Gastrocnemius medialis (tissue), 4 donors: ENCODE measurements around the gene AGBL1. TPM values are rescaled to one million over a fixed set of nuclear protein-coding genes. Genes with fewer than 3 reads are reported as not detected.

Experiments
- ATAC-seq, 2 donors: fragments of 150-250 bp; one replicate each; pipeline ENCODE4 v1.9.1; 2016
- DNase-seq, 2 donors: peaks; one replicate each; pipeline ENCODE4 v3.0.0-alpha.2; 2019
- H3K27ac ChIP-seq, 4 donors: fragments of 200-600 bp; sonication (generic); 1 replicate in 1 of 4; 2 replicates in 3 of 4; pipeline ENCODE4 v1.5.1; 2016 to 2018; ENCODE audit warnings: mild to moderate bottlenecking in 2 of 4, moderate library complexity in 1 of 4
- H3K27me3 ChIP-seq, 3 donors: fragments of 200-600 bp; sonication (generic) in 2 of 3; 1 replicate in 1 of 3; 2 replicates in 2 of 3; pipeline versions ENCODE4 v1.5.1 to v1.6.0; 2016 to 2019; ENCODE audit warnings: mild to moderate bottlenecking in 1 of 3, moderate library complexity in 1 of 3
- H3K36me3 ChIP-seq, 2 donors: fragments of 200-600 bp; sonication (generic) in 1 of 2; one replicate each; pipeline ENCODE4 v1.5.1; 2017 to 2018
- H3K4me1 ChIP-seq, 2 donors: fragments of 200-600 bp; sonication (generic) in 1 of 2; one replicate each; pipeline ENCODE4 v1.5.1; 2016 to 2017; ENCODE audit warnings: mild to moderate bottlenecking in 2 of 2
- H3K4me3 ChIP-seq, 4 donors: fragments of 200-600 bp; sonication (generic) in 3 of 4; 1 replicate in 1 of 4; 2 replicates in 3 of 4; pipeline ENCODE4 v1.5.1; 2016 to 2019; ENCODE audit warnings: mild to moderate bottlenecking in 2 of 4
- H3K9me3 ChIP-seq, 3 donors: fragments of 200-600 bp; sonication (generic) in 2 of 3; 1 replicate in 1 of 3; 2 replicates in 2 of 3; pipeline ENCODE4 v1.5.1; 2016 to 2019
- POLR2A ChIP-seq, 2 donors: fragments of 450-650 bp; IDR thresholded peaks; one replicate each; pipeline ENCODE4 v1.6.1; 2017; ENCODE audit warnings: antibody characterized with exemption in 2 of 2, mild to moderate bottlenecking in 2 of 2, moderate library complexity in 2 of 2
- in situ Hi-C, 4 donors: fragments of 200-750 bp; cut with MboI; loops; one replicate each; pipeline versions ENCODE4 v1.15.0 to v1.8.0; 2017; ENCODE audit warnings: low sequenced_read_pairs in 4 of 4
- intact Hi-C: fragments of 100-400 bp; cut with DNase I; formaldehyde crosslinking; loops from one replicate; pipeline ENCODE4 v1.15.1; 2023; ENCODE audit warnings: low total_unique reads
- total RNA-seq, 4 donors: library from RNA; depleted of rRNA; stranded (reverse); fragments of >200 nt; gene quantifications; one replicate each; pipeline versions ENCODE4 v1.1.0 to v1.2.3, GENCODE V29; 2016
- TF ChIP-seq, protein P1 (sequence below), 5 experiments: fragments of 450-650 bp in 3 of 5; fragments of 200-600 bp in 2 of 5; sonication (generic) in 2 of 5; IDR thresholded peaks in 4 of 5; conservative IDR thresholded peaks in 1 of 5; 1 replicate in 4 of 5; 2 replicates in 1 of 5; pipeline ENCODE4 v1.5.1; 2016 to 2019; ENCODE audit warnings: antibody characterized with exemption in 5 of 5, mild to moderate bottlenecking in 3 of 5, moderate library complexity in 3 of 5

Gene AGBL1
- total RNA-seq, 4 donors from 2014 or later, result 3.8 to 29.7 (median 15.9) TPM

DNA sequence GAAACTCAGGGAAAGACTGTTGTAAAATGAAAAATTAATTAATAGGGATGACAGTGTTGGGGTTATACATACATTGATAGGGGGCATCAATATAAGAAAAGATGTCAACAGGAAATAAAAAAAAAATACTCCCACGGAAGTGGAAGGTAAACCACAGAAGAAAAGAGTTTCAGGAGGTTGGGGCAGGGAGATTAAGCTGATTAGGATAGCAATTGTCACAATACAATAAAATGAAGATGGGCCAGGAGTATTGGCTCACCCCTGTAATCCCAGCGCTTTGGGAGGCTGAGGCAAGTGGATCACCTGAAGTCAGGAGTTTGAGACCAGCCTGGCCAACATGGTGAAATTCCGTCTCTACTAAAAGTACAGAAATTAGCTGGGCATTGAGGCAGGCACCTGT is 536.1 kb downstream of the AGBL1 start:
- DNase-seq, result no peak
- H3K4me1 ChIP-seq, result peaks cover 14 to 15% of the 10 kb centered on the region in 2 donors
- intact Hi-C loops, result no loop called here
- in situ Hi-C loops, result loop anchor here in 2 of 4 donors (25.0 kb wide), 2 partner anchors 996 to 1646 kb away; partner anchors contain the start of gene NTRK3 (in 1 of the 2)
- H3K27ac ChIP-seq, result no peak overlapping the region
- TF ChIP-seq, protein P1, sequence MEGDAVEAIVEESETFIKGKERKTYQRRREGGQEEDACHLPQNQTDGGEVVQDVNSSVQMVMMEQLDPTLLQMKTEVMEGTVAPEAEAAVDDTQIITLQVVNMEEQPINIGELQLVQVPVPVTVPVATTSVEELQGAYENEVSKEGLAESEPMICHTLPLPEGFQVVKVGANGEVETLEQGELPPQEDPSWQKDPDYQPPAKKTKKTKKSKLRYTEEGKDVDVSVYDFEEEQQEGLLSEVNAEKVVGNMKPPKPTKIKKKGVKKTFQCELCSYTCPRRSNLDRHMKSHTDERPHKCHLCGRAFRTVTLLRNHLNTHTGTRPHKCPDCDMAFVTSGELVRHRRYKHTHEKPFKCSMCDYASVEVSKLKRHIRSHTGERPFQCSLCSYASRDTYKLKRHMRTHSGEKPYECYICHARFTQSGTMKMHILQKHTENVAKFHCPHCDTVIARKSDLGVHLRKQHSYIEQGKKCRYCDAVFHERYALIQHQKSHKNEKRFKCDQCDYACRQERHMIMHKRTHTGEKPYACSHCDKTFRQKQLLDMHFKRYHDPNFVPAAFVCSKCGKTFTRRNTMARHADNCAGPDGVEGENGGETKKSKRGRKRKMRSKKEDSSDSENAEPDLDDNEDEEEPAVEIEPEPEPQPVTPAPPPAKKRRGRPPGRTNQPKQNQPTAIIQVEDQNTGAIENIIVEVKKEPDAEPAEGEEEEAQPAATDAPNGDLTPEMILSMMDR (IDR thresholded peaks at IDR 0.05 in 4 of 5, conservative IDR thresholded peaks at IDR 0.05 in 1 of 5), result no peak
- TF ChIP-seq POLR2A (IDR thresholded peaks at IDR 0.05), result no peak
- no peak for ATAC-seq
- H3K36me3 ChIP-seq, result no peaks in the 10 kb centered on the region
- no peaks in the 10 kb centered on the region for H3K9me3 ChIP-seq
- H3K4me3 ChIP-seq, result no peak overlapping the region
- H3K27me3 ChIP-seq, result no peaks in the 10 kb centered on the region

DNA sequence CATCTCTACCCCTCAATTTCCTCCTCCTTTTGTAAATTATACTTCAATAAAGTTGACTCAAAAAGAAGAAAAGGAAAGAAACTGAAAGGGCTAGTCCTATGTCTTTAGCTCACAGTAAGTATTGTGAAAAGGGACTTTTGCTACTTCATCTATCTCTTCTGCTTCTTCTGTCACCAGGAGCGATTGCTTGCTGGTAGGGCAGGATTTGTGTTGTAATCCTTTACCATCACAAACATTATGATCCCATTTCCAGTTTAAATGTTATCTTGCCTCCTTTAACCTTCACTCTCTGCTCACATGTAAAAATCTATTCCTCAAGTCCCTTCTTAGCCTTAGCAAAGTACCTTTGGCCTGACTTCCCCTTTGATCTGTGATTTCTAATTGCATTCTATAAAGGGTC is 537.1 kb downstream of the AGBL1 start:
- in situ Hi-C loops, result loop anchor here in 2 of 4 donors (25.0 kb wide), 2 partner anchors 996 to 1646 kb away; partner anchors contain the start of gene NTRK3 (in 1 of the 2)
- no peaks in the 10 kb centered on the region for H3K9me3 ChIP-seq
- no peak for DNase-seq
- no peak for TF ChIP-seq POLR2A (IDR thresholded peaks at IDR 0.05)
- TF ChIP-seq, protein P1 (IDR thresholded peaks at IDR 0.05 in 4 of 5, conservative IDR thresholded peaks at IDR 0.05 in 1 of 5), result no peak
- intact Hi-C loops, result no loop called here
- no peak for ATAC-seq
- H3K4me3 ChIP-seq, result no peak overlapping the region
- no peak overlapping the region for H3K27ac ChIP-seq
- H3K4me1 ChIP-seq, result peaks cover 6 to 7% of the 10 kb centered on the region in 2 donors
- no peaks in the 10 kb centered on the region for H3K36me3 ChIP-seq
- no peaks in the 10 kb centered on the region for H3K27me3 ChIP-seq

DNA sequence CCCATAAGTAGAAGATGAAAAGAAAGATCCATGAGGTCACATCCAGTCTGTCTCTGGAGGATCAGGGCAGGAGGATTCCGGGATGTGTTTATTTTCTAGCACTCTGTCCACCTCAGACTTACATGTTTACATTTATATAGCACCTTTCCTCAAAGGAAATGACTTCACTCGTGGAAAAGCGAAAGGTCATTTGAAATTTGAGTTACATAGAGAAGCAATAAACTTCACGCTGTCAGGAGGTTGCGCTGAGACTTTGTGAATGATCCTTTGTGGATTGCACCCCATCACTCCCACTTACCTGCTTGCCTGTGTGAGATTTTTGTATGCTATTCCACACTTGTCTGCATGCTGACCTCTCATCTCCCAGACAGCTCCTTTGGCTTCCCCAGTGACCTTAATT is 540.5 kb downstream of the AGBL1 start:
- Histone ChIP-seq H3K27ac (no peak overlapping the region), H3K4me1 (peaks cover 4 to 14% of the 10 kb centered on the region in 2 donors), H3K27me3 (no peaks in the 10 kb centered on the region), H3K9me3 (no peaks in the 10 kb centered on the region), H3K36me3 (no peaks in the 10 kb centered on the region), H3K4me3 (no peak overlapping the region)
- in situ Hi-C loops (loop anchor here in 2 of 4 donors (25.0 kb wide), 2 partner anchors 992 to 1642 kb away; partner anchors contain the start of gene NTRK3 (in 1 of the 2)), intact Hi-C loops (loop anchor here (5.0 to 10.0 kb wide), 3 partner anchors 135 to 982 kb away; no protein-coding TSS in a partner anchor)
- DNase-seq, result no peak
- TF ChIP-seq, protein P1 (IDR thresholded peaks at IDR 0.05 in 4 of 5, conservative IDR thresholded peaks at IDR 0.05 in 1 of 5), result no peak
- ATAC-seq, result no peak

DNA sequence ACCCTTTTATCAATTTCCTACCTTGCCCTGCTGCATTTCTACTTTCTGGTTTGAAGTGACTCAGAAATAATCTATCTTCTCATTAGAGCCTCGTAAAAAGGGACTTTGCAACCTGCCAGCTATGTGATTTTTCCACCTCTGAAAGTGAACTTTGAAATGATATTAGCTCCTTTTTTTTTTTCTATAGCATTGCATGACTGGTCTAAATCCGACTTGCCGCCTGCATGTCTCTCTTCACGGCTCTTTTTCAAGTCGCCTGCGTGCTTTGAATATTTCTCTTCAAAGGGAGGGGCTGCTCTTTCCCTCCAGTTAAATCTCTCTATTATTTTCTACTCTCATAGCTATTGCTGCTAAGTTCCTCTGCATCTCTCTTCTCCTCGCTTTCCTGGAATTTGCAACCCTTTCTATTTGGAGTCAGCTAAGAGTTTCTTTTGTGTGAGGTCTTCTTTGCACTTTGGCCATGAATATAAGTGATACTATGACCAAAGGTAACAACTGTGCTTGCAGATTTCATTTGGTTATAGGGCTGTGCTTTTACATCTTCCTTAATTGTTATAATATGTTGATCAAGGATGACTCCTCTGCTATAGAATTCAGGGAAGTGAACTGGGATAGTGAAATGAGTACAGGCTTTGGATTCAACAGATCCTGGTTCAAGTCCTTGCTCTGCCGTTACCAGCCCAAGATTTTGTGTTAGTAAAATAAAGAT is 541.1 kb downstream of the AGBL1 start:
- Histone ChIP-seq H3K27ac (no peak overlapping the region), H3K4me1 (peaks cover 4 to 17% of the 10 kb centered on the region in 2 donors), H3K36me3 (no peaks in the 10 kb centered on the region), H3K9me3 (no peaks in the 10 kb centered on the region), H3K27me3 (no peaks in the 10 kb centered on the region), H3K4me3 (no peak overlapping the region)
- DNase-seq, result no peak
- ATAC-seq, result no peak
- in situ Hi-C loops, result loop anchor here in 2 of 4 donors (25.0 kb wide), 2 partner anchors 992 to 1642 kb away; partner anchors contain the start of gene NTRK3 (in 1 of the 2)
- intact Hi-C loops, result loop anchor here (5.0 to 10.0 kb wide), 3 partner anchors 134 to 982 kb away; no protein-coding TSS in a partner anchor
- TF ChIP-seq, protein P1 (IDR thresholded peaks at IDR 0.05 in 4 of 5, conservative IDR thresholded peaks at IDR 0.05 in 1 of 5), result no peak
- no peak for TF ChIP-seq POLR2A (IDR thresholded peaks at IDR 0.05)
